ENCODE results near the gene TRIML2. TPM values are rescaled to one million over a fixed set of nuclear protein-coding genes. Genes with fewer than 3 reads are reported as not detected.

The TRIML2 gene
- polyA plus RNA-seq, 1 of the 3 experiments (the other 2 are of a cell fraction), result not detected

DNA sequence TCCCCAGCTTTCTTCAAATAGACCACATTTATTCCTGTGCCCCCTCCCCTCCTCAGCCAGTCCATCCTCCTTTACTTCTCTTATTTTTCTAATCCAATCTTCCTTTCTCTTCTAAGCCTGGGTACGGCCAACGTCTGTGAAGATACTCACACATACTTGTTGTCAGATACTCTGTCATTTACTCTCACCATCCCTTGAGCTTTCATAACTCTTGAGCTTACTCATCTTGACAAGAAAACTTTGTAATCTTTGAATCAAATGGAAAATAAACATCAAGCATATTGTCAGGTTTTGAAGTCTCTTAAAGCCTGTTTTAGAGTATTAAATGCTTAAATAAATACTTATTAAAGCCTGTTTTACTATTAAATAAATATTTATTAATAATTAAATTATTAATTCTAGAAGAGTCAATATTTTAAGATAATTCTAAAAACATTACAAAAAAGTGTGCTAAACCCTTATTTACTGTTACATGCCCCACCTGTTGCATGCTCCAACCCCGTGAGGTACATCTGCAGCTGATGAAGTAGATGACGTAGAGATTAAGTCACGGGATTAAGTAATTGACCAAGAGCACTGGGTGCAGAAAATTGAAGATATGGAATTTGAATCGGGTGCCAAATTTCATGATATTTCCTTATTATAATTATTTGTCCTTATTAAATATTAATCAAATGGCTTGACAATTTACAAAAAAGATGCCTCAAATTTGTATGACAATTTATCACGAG lies 1.5 kb upstream of the TRIML2 start:
- H3K9ac ChIP-seq, result no peak overlapping the region
- POLR2A ChIA-PET, result no interaction called here
- no peaks in the 10 kb centered on the region for H3K9me3 ChIP-seq
- H3K27me3 ChIP-seq (ENCODE audit: insufficient read depth), result no peaks in the 10 kb centered on the region
- H4K20me1 ChIP-seq (ENCODE audit: insufficient read depth), result no peaks in the 10 kb centered on the region
- H2AFZ ChIP-seq (ENCODE audit: low read depth), result no peak overlapping the region
- TF ChIP-seq MEF2A (IDR thresholded peaks at IDR 0.05; ENCODE audit: borderline replicate concordance, low read depth) (no peak), TAF1 (IDR thresholded peaks at IDR 0.05; ENCODE audit: borderline replicate concordance, low read depth, low read length) (no peak), USF2 (IDR thresholded peaks at IDR 0.05; ENCODE audit: borderline replicate concordance, low read depth, low read length) (no peak), FOSL2 (IDR thresholded peaks at IDR 0.05; ENCODE audit: borderline replicate concordance, low read depth) (no peak), CHD2 (IDR thresholded peaks at IDR 0.05; ENCODE audit: low read length, partially characterized antibody) (no peak), EZH2phosphoT487 (IDR thresholded peaks at IDR 0.05; ENCODE audit: borderline replicate concordance, low read depth) (no peak), RAD21 (IDR thresholded peaks at IDR 0.05; ENCODE audit: low read length) (no peak), RXRA (IDR thresholded peaks at IDR 0.05; ENCODE audit: borderline replicate concordance, low read depth) (no peak), ELF1 (IDR thresholded peaks at IDR 0.05) (no peak), FOXM1 (IDR thresholded peaks at IDR 0.05; ENCODE audit: low read depth) (no peak), GABPA (IDR thresholded peaks at IDR 0.05; ENCODE audit: low read depth) (no peak)
- H3K4me2 ChIP-seq, result no peak overlapping the region
- CTCF ChIA-PET, result interaction anchor here (0.6 kb wide), 2 partner anchors 14 to 42 kb away, joined by 3 read pairs; no protein-coding TSS in a partner anchor
- H3K4me3 ChIP-seq (ENCODE audit: low read depth in 2 of 2, low read length in 1 of 2), result no peak overlapping the region
- no peaks in the 10 kb centered on the region for H3K36me3 ChIP-seq (replicated peaks in 1 of 2; ENCODE audit: control insufficient read depth in 1 of 2, insufficient read depth in 2 of 2, low read length in 1 of 2)
- H3K27ac ChIP-seq (ENCODE audit: low read depth in 2 of 2, low read length in 1 of 2), result no peak overlapping the region
- H3K79me2 ChIP-seq (ENCODE audit: insufficient read depth), result no peaks in the 10 kb centered on the region
- no peaks in the 10 kb centered on the region for H3K4me1 ChIP-seq (ENCODE audit: control insufficient read depth in 1 of 2, insufficient read depth in 2 of 2, low read depth in 1 of 2, low read length in 1 of 2)
- no peaks in the 10 kb centered on the region for H3K9me2 ChIP-seq
- 21% methylated on average over 7 of the region's 7 CpGs for WGBS (ENCODE audit: low lambda C conversion rate)
- H3F3A ChIP-seq (replicated peaks; ENCODE audit: insufficient read depth), result peaks cover 4% of the 10 kb centered on the region
- no peak for DNase-seq

DNA sequence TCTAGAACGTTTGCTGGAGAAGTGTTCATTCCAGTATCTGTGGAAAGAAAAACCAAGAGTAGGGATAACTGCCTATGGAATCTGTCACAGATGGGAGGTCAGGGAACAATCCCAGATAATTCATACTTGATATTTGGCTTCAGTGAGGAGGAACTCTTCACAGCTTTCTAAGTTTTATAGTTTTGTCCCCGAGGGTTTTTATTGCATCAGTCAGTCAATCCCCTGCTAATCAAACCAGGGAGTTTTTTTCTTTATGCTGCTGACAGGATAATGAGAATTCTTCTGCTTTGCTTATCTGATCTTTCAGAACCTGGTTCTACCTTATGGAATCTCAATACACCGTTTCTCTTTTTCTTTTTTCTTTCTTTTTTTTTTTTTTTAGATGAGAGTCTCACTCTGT lies 633 bp upstream of the TRIML2 start:
- DNase-seq, result no peak
- Histone ChIP-seq H3K4me1 (ENCODE audit: control insufficient read depth in 1 of 2, insufficient read depth in 2 of 2, low read depth in 1 of 2, low read length in 1 of 2) (no peaks in the 10 kb centered on the region), H3K4me3 (ENCODE audit: low read depth in 2 of 2, low read length in 1 of 2) (no peak overlapping the region), H3K36me3 (replicated peaks in 1 of 2; ENCODE audit: control insufficient read depth in 1 of 2, insufficient read depth in 2 of 2, low read length in 1 of 2) (no peaks in the 10 kb centered on the region), H3F3A (replicated peaks; ENCODE audit: insufficient read depth) (peaks cover 4% of the 10 kb centered on the region), H3K9ac (no peak overlapping the region), H3K27me3 (ENCODE audit: insufficient read depth) (no peaks in the 10 kb centered on the region), H3K9me3 (no peaks in the 10 kb centered on the region), H3K4me2 (no peak overlapping the region), H4K20me1 (ENCODE audit: insufficient read depth) (no peaks in the 10 kb centered on the region), H3K9me2 (no peaks in the 10 kb centered on the region), H2AFZ (ENCODE audit: low read depth) (no peak overlapping the region), H3K79me2 (ENCODE audit: insufficient read depth) (no peaks in the 10 kb centered on the region), H3K27ac (ENCODE audit: low read depth in 2 of 2, low read length in 1 of 2) (no peak overlapping the region)
- TF ChIP-seq ELF1 (IDR thresholded peaks at IDR 0.05), result no peak
- no peak for TF ChIP-seq REST (IDR thresholded peaks at IDR 0.05; ENCODE audit: low read depth, low read length)
- no peak for TF ChIP-seq TCF12 (IDR thresholded peaks at IDR 0.05)
- TF ChIP-seq TEAD4 (IDR thresholded peaks at IDR 0.05; ENCODE audit: borderline replicate concordance, insufficient read depth), result no peak
- TF ChIP-seq GATA2 (CRISPR knock-in tag; IDR thresholded peaks at IDR 0.05), result no peak
- TF ChIP-seq CHD2 (IDR thresholded peaks at IDR 0.05; ENCODE audit: low read length, partially characterized antibody), result no peak
- no peak for TF ChIP-seq MXI1 (IDR thresholded peaks at IDR 0.05; ENCODE audit: low read depth, low read length)
- TF ChIP-seq SMC3 (IDR thresholded peaks at IDR 0.05; ENCODE audit: low read depth, low read length), result no peak
- no peak for TF ChIP-seq RXRA (IDR thresholded peaks at IDR 0.05; ENCODE audit: borderline replicate concordance, low read depth)
- no peak for TF ChIP-seq IRF3 (IDR thresholded peaks at IDR 0.05; ENCODE audit: low read depth, low read length)
- no peak for TF ChIP-seq JUND (IDR thresholded peaks at IDR 0.05)
- POLR2A ChIA-PET, result no interaction called here
- CTCF ChIA-PET, result no interaction called here
- 13% methylated on average over 3 of the region's 3 CpGs for WGBS (ENCODE audit: low lambda C conversion rate)
